ENCODE results near the gene IMMP1L. TPM values are rescaled to one million over a fixed set of nuclear protein-coding genes. Genes with fewer than 3 reads are reported as not detected.

The IMMP1L gene
- total RNA-seq, 1 donor from 2014 or later = 35.2 TPM

DNA sequence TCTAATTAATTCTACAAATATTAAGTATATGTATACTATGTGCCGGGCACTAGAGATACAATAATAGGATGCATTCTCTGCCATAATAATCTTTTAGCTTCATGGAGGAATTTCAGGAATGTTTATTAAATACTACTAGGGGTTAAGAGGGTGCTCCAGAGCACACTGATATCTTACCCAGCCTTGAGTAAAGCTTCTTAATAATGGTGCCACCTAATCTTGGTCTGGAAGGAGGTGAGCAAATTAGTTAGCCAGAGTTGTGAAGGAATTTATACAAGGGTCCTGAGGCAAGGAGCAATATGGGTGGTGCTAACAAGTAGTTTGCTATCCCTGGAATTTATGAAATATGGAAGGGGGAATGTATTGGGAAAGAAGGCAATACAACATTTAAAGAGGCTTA is 21.9 kb upstream of the IMMP1L start:
- H3K27ac Mint-ChIP-seq = no peak overlapping the region

DNA sequence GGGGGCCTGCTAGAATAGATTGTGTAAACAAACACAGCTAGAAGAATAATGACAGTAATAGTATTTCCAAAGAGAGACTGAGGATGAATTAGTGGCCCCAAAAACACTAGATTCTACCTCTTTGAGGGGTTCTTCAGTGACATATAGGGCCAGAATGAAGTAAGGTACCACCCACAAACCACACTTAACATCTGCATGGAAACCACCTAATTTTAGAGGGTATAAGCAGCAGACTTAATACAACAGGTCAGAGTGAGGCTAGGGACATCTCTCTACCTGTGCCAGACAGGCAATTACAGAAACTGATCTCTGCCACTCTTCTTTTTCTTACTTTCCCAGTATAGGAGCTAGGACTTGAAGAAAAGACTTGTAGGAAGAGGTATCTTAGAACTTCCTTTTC is 20.3 kb upstream of the IMMP1L start:
- no peaks in the 10 kb centered on the region for H3K4me1 Mint-ChIP-seq (ENCODE audit: unreplicated experiment)
- TF ChIP-seq, protein P1, sequence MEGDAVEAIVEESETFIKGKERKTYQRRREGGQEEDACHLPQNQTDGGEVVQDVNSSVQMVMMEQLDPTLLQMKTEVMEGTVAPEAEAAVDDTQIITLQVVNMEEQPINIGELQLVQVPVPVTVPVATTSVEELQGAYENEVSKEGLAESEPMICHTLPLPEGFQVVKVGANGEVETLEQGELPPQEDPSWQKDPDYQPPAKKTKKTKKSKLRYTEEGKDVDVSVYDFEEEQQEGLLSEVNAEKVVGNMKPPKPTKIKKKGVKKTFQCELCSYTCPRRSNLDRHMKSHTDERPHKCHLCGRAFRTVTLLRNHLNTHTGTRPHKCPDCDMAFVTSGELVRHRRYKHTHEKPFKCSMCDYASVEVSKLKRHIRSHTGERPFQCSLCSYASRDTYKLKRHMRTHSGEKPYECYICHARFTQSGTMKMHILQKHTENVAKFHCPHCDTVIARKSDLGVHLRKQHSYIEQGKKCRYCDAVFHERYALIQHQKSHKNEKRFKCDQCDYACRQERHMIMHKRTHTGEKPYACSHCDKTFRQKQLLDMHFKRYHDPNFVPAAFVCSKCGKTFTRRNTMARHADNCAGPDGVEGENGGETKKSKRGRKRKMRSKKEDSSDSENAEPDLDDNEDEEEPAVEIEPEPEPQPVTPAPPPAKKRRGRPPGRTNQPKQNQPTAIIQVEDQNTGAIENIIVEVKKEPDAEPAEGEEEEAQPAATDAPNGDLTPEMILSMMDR (conservative IDR thresholded peaks at IDR 0.05) = no peak
- H3K4me3 Mint-ChIP-seq = no peak overlapping the region
- H3K36me3 Mint-ChIP-seq = peaks cover 8% of the 10 kb centered on the region
- H3K27ac Mint-ChIP-seq = no peak overlapping the region
- no peaks in the 10 kb centered on the region for H3K27me3 Mint-ChIP-seq
- no peak for DNase-seq (ENCODE audit: extremely low spot score, unreplicated experiment)
- no peaks in the 10 kb centered on the region for H3K9me3 Mint-ChIP-seq

More for the DNA sequence above, 21.9 kb upstream of the IMMP1L start:
- H3K27me3 Mint-ChIP-seq = no peaks in the 10 kb centered on the region
- no peak for DNase-seq (ENCODE audit: extremely low spot score, unreplicated experiment)
- TF ChIP-seq, protein P1 (conservative IDR thresholded peaks at IDR 0.05) = no peak
- H3K36me3 Mint-ChIP-seq = peaks cover 8% of the 10 kb centered on the region
- H3K9me3 Mint-ChIP-seq = no peaks in the 10 kb centered on the region
- no peak overlapping the region for H3K4me3 Mint-ChIP-seq
- H3K4me1 Mint-ChIP-seq (ENCODE audit: unreplicated experiment) = no peaks in the 10 kb centered on the region

DNA sequence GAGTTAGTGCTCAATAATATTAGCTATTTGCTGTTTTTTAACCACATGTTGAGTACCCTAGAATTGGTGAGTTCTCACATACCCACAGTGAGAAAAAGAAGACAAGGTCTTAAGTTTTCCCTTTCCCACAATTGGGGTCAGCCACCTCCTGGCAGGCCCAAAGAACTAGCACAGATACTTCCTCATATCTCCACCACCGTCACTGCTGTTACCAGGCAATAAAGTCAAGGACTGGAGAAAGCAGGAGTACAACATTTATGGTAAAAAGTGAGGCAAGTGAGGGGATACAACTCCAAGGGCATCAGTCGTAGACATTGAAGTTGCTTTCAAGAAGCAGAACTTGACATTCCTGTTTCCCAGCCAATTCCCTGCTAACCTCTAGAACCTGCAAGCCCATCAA is 19.8 kb upstream of the IMMP1L start:
- no peak for DNase-seq (ENCODE audit: extremely low spot score, unreplicated experiment)
- TF ChIP-seq, protein P1 (conservative IDR thresholded peaks at IDR 0.05) = no peak
- Mint-ChIP-seq H3K4me1 (ENCODE audit: unreplicated experiment) (no peaks in the 10 kb centered on the region), H3K4me3 (no peak overlapping the region), H3K36me3 (peaks cover 7% of the 10 kb centered on the region), H3K27ac (no peak overlapping the region), H3K9me3 (no peaks in the 10 kb centered on the region), H3K27me3 (no peaks in the 10 kb centered on the region)

DNA sequence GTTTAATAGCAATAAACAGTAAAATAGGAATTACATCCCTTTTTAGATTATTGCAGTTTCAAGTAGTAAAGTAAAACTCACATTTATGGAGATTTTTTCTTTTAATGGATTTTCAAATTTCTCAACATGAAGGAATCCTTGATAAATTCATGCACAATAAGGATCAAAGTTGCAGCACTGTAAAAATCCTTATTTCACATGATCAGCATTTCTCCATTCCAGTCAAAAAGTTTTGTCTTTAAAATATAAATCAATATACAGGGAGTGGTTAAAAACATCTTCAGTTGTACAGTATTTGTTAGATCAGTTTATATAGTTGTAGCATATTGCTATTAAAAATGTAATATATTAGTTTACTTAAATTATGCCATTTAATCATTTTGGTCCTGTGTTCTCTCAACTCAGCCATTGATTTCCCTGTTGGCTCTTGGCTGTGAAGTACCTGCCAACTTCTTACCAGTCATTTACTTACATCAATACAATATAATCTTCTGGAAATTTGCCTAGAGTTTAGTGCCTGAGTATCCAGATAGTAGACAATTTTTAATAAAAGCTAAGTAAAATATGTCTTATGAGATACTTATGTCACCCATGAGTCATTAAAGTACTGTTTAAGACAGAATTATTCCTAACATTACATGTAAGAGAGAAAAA is 12.2 kb upstream of the IMMP1L start:
- Mint-ChIP-seq H3K36me3 (no peaks in the 10 kb centered on the region), H3K9me3 (no peaks in the 10 kb centered on the region), H3K4me1 (ENCODE audit: unreplicated experiment) (no peaks in the 10 kb centered on the region), H3K27ac (no peak overlapping the region), H3K4me3 (no peak overlapping the region), H3K27me3 (no peaks in the 10 kb centered on the region)
- TF ChIP-seq, protein P1 (conservative IDR thresholded peaks at IDR 0.05) = no peak
- no peak for DNase-seq (ENCODE audit: extremely low spot score, unreplicated experiment)

DNA sequence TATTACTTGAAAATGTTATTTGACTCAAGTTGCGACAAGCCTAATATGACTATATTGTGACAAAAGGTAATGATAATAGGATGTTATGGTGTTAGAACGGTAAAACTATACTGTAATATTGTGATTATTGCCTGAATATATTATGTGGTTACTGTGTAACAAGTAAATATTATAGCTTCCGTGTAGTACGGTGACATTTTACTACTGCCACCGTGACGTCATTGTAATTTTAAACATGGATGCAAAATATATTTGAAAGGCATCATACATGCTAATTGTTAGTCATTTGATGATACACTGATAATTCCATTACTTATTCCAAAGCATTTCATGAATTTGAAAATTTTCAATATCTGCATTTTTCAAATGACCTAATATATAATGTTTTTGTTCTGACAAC is 2.7 kb upstream of the IMMP1L start:
- no peaks in the 10 kb centered on the region for H3K27me3 Mint-ChIP-seq
- DNase-seq (ENCODE audit: extremely low spot score, unreplicated experiment) = no peak
- no peaks in the 10 kb centered on the region for H3K9me3 Mint-ChIP-seq
- H3K27ac Mint-ChIP-seq = no peak overlapping the region
- peaks cover 24% of the 10 kb centered on the region for H3K4me1 Mint-ChIP-seq (ENCODE audit: unreplicated experiment)
- H3K36me3 Mint-ChIP-seq = peaks cover 4% of the 10 kb centered on the region
- TF ChIP-seq, protein P1 (conservative IDR thresholded peaks at IDR 0.05) = no peak
- H3K4me3 Mint-ChIP-seq = no peak overlapping the region
